Activated T-helper 2 cell treated with anti-CD3 and anti-CD28 coated beads, Interferon-gamma antibody, Interleukin-2, Interleukin-4, amounts not matched to agents 10 μg/mL and 5 μg/mL and 100 μg/mL, durations not matched to agents 14 hours and 24 hours and 36 hours (primary cell): Measurements from ENCODE around the gene FAM117B. TPM values are rescaled to one million over a fixed set of nuclear protein-coding genes. Genes with fewer than 3 reads are reported as not detected.
"Not testable (repeated sequence)": the region's sequence is repeated elsewhere in the genome, so short reads cannot be mapped to it uniquely, and the experiment has no call there.

Experiments
- DNase-seq: peaks from one replicate; pipeline ENCODE4 v3.0.0; 2021; ENCODE audit warnings: low spot score
- H3K27ac Mint-ChIP-seq: one replicate; pipeline ENCODE4 v1.8.0; 2021; ENCODE audit warnings: mixed read lengths
- H3K27me3 Mint-ChIP-seq: one replicate; pipeline ENCODE4 v1.8.0; 2021; ENCODE audit warnings: low read depth, mixed read lengths
- H3K36me3 Mint-ChIP-seq: one replicate; pipeline ENCODE4 v1.8.0; 2021; ENCODE audit warnings: low read depth, mixed read lengths
- H3K4me1 Mint-ChIP-seq: one replicate; pipeline ENCODE4 v1.8.0; 2021; ENCODE audit warnings: low read depth, mixed read lengths
- H3K4me3 Mint-ChIP-seq: one replicate; pipeline ENCODE4 v1.8.0; 2021; ENCODE audit warnings: low read depth, mild to moderate bottlenecking, moderate library complexity, mixed read lengths
- H3K9me3 Mint-ChIP-seq: one replicate; pipeline ENCODE4 v1.8.0; 2021; ENCODE audit warnings: mixed read lengths
- intact Hi-C: fragments of 100-400 bp; cut with micrococcal nuclease; formaldehyde crosslinking; loops from one replicate; pipeline ENCODE4 v1.15.1; 2023
- total RNA-seq: library from RNA; stranded (reverse); gene quantifications from 2 replicates; pipeline ENCODE4 v1.2.3, GENCODE V29; 2022

FAM117B gene
- total RNA-seq, 1 donor from 2014 or later: 8.3 TPM

DNA sequence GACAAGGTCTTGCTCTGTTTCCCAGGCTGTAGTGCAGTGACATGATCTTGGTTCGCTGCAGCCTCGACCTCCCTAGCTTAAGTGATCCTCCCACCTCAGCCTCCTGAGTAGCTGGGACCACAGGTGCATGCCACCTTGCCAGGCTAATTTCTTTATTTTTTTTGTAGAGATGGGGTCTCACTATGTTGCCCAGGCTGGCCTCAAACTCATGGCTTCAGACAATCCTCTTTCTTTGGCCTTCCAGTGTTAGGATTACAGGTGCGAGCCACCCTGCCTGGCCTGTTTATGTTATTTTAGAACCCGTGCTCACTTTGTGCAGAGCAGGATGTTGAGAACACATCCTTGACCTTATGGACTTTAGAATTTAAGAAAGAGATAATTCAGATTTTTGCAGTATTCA is 17.4 kb downstream of the FAM117B start:
- H3K4me3 Mint-ChIP-seq: no peak overlapping the region
- no peaks in the 10 kb centered on the region for H3K9me3 Mint-ChIP-seq
- no peak for DNase-seq
- no peak overlapping the region for H3K27ac Mint-ChIP-seq
- no peaks in the 10 kb centered on the region for H3K27me3 Mint-ChIP-seq
- intact Hi-C loops: no loop called here
- H3K4me1 Mint-ChIP-seq: peaks cover 42% of the 10 kb centered on the region
- peaks cover 6% of the 10 kb centered on the region for H3K36me3 Mint-ChIP-seq

DNA sequence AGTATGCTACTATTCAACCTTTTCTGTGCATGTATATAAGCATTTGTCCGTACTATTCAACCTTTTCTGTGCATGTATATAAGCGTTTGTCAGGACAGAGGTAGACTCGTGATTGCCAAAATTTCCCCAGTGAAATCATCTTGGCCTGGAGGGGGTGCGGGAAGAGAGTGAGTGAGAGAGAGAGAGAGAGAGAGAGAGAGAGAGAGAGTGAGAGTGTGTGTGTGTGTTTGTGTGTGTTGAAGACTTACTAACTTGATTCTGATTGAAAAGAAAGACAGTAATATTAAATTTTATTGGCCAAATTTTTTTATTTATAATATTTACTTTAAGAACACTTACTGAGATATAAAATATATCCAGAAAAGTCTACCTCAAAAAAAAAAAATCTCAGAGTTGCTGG is 19.1 kb downstream of the FAM117B start:
- no peak for DNase-seq
- H3K4me3 Mint-ChIP-seq: no peak overlapping the region
- H3K27ac Mint-ChIP-seq: peak overlapping the region; percentile 64
- peaks cover 47% of the 10 kb centered on the region for H3K4me1 Mint-ChIP-seq
- H3K9me3 Mint-ChIP-seq: no peaks in the 10 kb centered on the region
- intact Hi-C loops: no loop called here
- H3K36me3 Mint-ChIP-seq: peaks cover 6% of the 10 kb centered on the region
- H3K27me3 Mint-ChIP-seq: no peaks in the 10 kb centered on the region

- H3K27ac Mint-ChIP-seq: no peak overlapping the region
- H3K4me1 Mint-ChIP-seq: peaks cover 45% of the 10 kb centered on the region
- no peaks in the 10 kb centered on the region for H3K27me3 Mint-ChIP-seq
- no peak for DNase-seq
- H3K4me3 Mint-ChIP-seq: no peak overlapping the region
- no peaks in the 10 kb centered on the region for H3K9me3 Mint-ChIP-seq
- intact Hi-C loops: loop anchor here (5.0 kb wide), 1 partner anchor 104 kb away; no protein-coding TSS in a partner anchor
- H3K36me3 Mint-ChIP-seq: no peaks in the 10 kb centered on the region
Measured at GRCh38 chr2:202657876-202658275, 23.1 kb downstream of the FAM117B start.

- H3K36me3 Mint-ChIP-seq: no peaks in the 10 kb centered on the region
- intact Hi-C loops: no loop called here
- H3K4me1 Mint-ChIP-seq: peaks cover 44% of the 10 kb centered on the region
- no peak overlapping the region for H3K4me3 Mint-ChIP-seq
- no peak for DNase-seq
- no peak overlapping the region for H3K27ac Mint-ChIP-seq
- H3K9me3 Mint-ChIP-seq: no peaks in the 10 kb centered on the region
- no peaks in the 10 kb centered on the region for H3K27me3 Mint-ChIP-seq
Measured at GRCh38 chr2:202660796-202661195, 26.0 kb downstream of the FAM117B start.

DNA sequence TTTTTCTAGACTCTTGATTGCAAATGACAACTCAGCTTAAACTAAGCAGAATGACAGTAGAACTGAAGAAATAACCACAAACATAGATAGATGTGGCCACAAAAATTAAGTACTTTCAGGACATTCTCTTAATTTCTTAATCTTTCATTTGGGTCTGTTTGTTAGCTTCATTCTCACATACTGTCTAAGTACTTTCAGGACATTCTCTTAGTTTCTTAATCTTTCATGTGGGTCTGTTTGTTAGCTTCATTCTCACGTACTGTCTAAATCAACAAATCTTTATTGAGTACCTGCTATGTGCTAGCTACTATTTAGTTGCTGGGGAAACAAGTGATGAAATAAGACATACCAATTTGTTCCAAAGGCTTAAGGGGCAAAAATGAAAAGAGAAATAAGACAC is 35.1 kb downstream of the FAM117B start:
- intact Hi-C loops: loop anchor here (5.0 kb wide), 1 partner anchor 32 kb away; no protein-coding TSS in a partner anchor
- Mint-ChIP-seq H3K36me3 (peaks cover 6% of the 10 kb centered on the region), H3K4me3 (peak overlapping the region; percentile 70), H3K27ac (peak overlapping the region; percentile 65), H3K27me3 (no peaks in the 10 kb centered on the region), H3K9me3 (no peaks in the 10 kb centered on the region), H3K4me1 (peaks cover 51% of the 10 kb centered on the region)
- no peak for DNase-seq

DNA sequence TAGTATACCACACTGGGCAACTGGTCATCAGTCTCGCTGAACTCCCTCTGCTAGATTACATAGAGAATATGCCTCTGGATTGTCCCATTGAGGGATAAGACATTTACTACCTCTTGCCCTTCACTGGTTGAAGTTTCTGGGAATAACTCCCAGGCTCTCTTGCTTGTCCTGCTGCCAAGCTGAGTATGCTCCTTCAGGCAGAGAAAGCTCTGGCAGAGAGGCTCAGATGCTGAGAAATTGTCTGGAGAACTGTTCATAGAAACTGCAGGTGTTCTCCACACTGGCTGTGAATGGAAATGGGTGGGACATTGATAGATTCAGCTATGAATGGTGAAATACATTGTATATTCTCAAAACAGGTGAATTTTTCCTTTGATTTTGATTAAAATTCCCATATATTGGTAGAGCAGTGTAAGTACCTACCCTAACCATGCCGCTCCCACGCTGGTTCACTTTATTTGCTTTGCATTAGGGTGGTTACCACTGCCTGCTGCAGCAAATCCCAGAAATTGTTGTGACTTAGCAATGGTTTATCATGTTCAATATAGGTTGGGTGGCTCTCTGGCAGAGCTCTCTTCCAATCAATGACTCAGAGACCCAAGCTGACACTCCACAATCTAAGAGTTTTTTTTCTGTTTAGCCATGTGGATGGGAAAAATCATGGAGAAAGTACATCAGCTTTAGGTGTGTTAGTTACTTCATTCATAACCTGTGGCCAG is 36.7 kb downstream of the FAM117B start:
- Mint-ChIP-seq H3K36me3 (peaks cover 6% of the 10 kb centered on the region), H3K4me3 (no peak overlapping the region), H3K9me3 (no peaks in the 10 kb centered on the region), H3K27ac (no peak overlapping the region), H3K4me1 (peaks cover 37% of the 10 kb centered on the region), H3K27me3 (no peaks in the 10 kb centered on the region)
- intact Hi-C loops: no loop called here
- no peak for DNase-seq

GRCh38 chr2:202675097-202675496 is 40.3 kb downstream of the FAM117B start:
- H3K4me3 Mint-ChIP-seq, H3K27me3 Mint-ChIP-seq, intact Hi-C loops, H3K27ac Mint-ChIP-seq, DNase-seq: not testable (repeated sequence)
- peaks cover 31% of the 10 kb centered on the region for H3K4me1 Mint-ChIP-seq
- peaks cover 17% of the 10 kb centered on the region for H3K9me3 Mint-ChIP-seq
- H3K36me3 Mint-ChIP-seq: peaks cover 16% of the 10 kb centered on the region

DNA sequence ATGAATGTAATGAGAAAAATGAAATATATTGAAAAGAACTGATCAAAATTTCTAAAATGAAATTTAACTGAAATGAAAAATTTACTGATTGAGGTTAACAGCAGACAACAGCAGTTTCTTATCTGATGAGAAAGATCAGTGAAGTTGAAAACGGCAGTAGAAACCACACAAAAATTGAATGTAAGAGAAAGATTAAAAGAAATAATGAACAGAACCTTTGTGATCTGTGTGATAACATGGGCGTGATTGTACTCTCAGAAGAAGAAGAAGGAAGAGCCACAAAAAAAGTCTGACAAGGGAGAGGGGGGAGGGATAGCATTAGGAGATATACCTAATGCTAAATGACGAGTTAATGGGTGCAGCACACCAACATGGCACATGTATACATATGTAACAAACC is 45.2 kb downstream of the FAM117B start:
- Mint-ChIP-seq H3K4me3 (no peak overlapping the region), H3K27me3 (no peaks in the 10 kb centered on the region), H3K27ac (peak overlapping the region; percentile 51), H3K9me3 (peaks cover 31% of the 10 kb centered on the region), H3K36me3 (peaks cover 27% of the 10 kb centered on the region), H3K4me1 (peaks cover 15% of the 10 kb centered on the region)
- DNase-seq: no peak
- intact Hi-C loops: no loop called here

DNA sequence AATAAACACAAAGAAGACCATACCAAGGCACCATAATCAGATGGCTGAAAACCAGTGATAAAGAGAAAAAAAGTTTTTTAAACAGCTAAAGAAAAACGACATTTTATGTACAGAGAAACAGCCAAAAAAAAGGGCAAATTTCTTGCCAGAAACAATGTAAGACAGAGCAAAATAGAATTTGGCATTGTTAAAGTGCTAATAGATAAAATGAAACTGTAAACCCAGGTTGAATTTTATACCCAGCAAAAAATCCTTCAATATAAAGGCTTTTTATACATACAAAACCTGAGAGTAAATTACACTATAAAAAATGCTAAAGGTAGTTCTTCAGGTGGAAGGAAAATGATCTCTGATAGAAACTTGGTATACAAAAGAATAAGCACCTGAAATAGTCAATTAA is 45.7 kb downstream of the FAM117B start:
- Mint-ChIP-seq H3K9me3 (peaks cover 31% of the 10 kb centered on the region), H3K4me1 (peaks cover 15% of the 10 kb centered on the region), H3K36me3 (peaks cover 27% of the 10 kb centered on the region), H3K27me3 (no peaks in the 10 kb centered on the region), H3K4me3 (no peak overlapping the region), H3K27ac (no peak overlapping the region)
- intact Hi-C loops: no loop called here
- no peak for DNase-seq

- DNase-seq: no peak
- H3K27me3 Mint-ChIP-seq: no peaks in the 10 kb centered on the region
- intact Hi-C loops: no loop called here
- H3K36me3 Mint-ChIP-seq: peaks cover 27% of the 10 kb centered on the region
- H3K27ac Mint-ChIP-seq: no peak overlapping the region
- no peak overlapping the region for H3K4me3 Mint-ChIP-seq
- H3K4me1 Mint-ChIP-seq: peaks cover 15% of the 10 kb centered on the region
- peaks cover 31% of the 10 kb centered on the region for H3K9me3 Mint-ChIP-seq
Measured at GRCh38 chr2:202681688-202682205, 47.0 kb downstream of the FAM117B start.

- no peak overlapping the region for H3K27ac Mint-ChIP-seq
- peaks cover 15% of the 10 kb centered on the region for H3K4me1 Mint-ChIP-seq
- no peak for DNase-seq
- no peak overlapping the region for H3K4me3 Mint-ChIP-seq
- peaks cover 27% of the 10 kb centered on the region for H3K36me3 Mint-ChIP-seq
- intact Hi-C loops: no loop called here
- H3K27me3 Mint-ChIP-seq: no peaks in the 10 kb centered on the region
- H3K9me3 Mint-ChIP-seq: peaks cover 31% of the 10 kb centered on the region
Measured at GRCh38 chr2:202682274-202682673, 47.5 kb downstream of the FAM117B start.

- Mint-ChIP-seq H3K36me3 (peaks cover under 1% of the 10 kb centered on the region), H3K27me3 (no peaks in the 10 kb centered on the region), H3K27ac (no peak overlapping the region), H3K4me3 (no peak overlapping the region), H3K9me3 (no peaks in the 10 kb centered on the region), H3K4me1 (peaks cover 8% of the 10 kb centered on the region)
- intact Hi-C loops: no loop called here
- DNase-seq: no peak
Measured at GRCh38 chr2:202687276-202687675, 52.5 kb downstream of the FAM117B start.

DNA sequence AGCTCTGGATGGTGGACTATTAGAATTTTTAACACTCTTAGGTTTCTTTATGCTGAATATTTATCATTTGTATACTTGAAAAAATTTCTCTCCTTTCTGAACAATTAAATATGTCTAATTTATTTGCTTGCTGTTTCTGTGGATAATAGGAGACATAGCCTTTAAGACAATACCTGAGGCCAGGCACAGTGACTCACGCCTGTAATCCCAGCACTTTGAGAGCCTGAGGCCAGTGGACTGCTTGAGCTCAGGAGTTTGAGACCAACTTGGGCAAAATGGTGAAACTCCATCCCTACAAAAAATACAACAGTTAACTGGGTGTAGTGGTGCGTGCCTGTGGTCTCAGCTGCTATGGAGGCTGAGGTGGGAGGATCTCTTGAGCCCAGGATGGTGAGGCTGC is 54.7 kb downstream of the FAM117B start:
- intact Hi-C loops: no loop called here

More for the DNA sequence above, 54.7 kb downstream of the FAM117B start:
- Mint-ChIP-seq H3K9me3 (no peaks in the 10 kb centered on the region), H3K27me3 (no peaks in the 10 kb centered on the region), H3K36me3 (no peaks in the 10 kb centered on the region), H3K4me1 (peaks cover 11% of the 10 kb centered on the region), H3K27ac (no peak overlapping the region), H3K4me3 (no peak overlapping the region)
- no peak for DNase-seq
